ENCODE results near the gene HDAC8.
"Not testable (repeated sequence)": the region's sequence is repeated elsewhere in the genome, so short reads cannot be mapped to it uniquely, and the experiment has no call there.

Gene HDAC8

GRCh38 chrX:72372735-72373134 is 199.9 kb downstream of the HDAC8 start:
- no peak for DNase-seq (ENCODE audit: low spot score)

GRCh38 chrX:72371405-72371804 is 201.2 kb downstream of the HDAC8 start:
- DNase-seq (ENCODE audit: low spot score): no peak

GRCh38 chrX:72368796-72369195 is 203.8 kb downstream of the HDAC8 start:
- no peak for DNase-seq (ENCODE audit: low spot score)

GRCh38 chrX:72367516-72367915 is 205.1 kb downstream of the HDAC8 start:
- no peak for DNase-seq (ENCODE audit: low spot score)

GRCh38 chrX:72366701-72367454 is 205.8 kb downstream of the HDAC8 start:
- no peak for DNase-seq (ENCODE audit: low spot score)

- no peak for DNase-seq (ENCODE audit: low spot score)
Measured at GRCh38 chrX:72366178-72366577, 206.5 kb downstream of the HDAC8 start.

- DNase-seq (ENCODE audit: low spot score): no peak
Measured at GRCh38 chrX:72365126-72365525, 207.5 kb downstream of the HDAC8 start.

- no peak for DNase-seq (ENCODE audit: low spot score)
Measured at GRCh38 chrX:72360326-72360725, 212.3 kb downstream of the HDAC8 start.

GRCh38 chrX:72358313-72358712 is 214.3 kb downstream of the HDAC8 start:
- no peak for DNase-seq (ENCODE audit: low spot score)

GRCh38 chrX:72352786-72353185 is 219.9 kb downstream of the HDAC8 start:
- no peak for DNase-seq (ENCODE audit: low spot score)

- DNase-seq (ENCODE audit: low spot score): no peak
Measured at GRCh38 chrX:72351606-72352334, 220.9 kb downstream of the HDAC8 start.

- no peak for DNase-seq (ENCODE audit: low spot score)
Measured at GRCh38 chrX:72349190-72349589, 223.5 kb downstream of the HDAC8 start.

GRCh38 chrX:72348247-72348979 is 224.2 kb downstream of the HDAC8 start:
- no peak for DNase-seq (ENCODE audit: low spot score)

GRCh38 chrX:72347366-72347765 is 225.3 kb downstream of the HDAC8 start:
- no peak for DNase-seq (ENCODE audit: low spot score)

- DNase-seq (ENCODE audit: low spot score): no peak
Measured at GRCh38 chrX:72346302-72346949, 226.2 kb downstream of the HDAC8 start.

- DNase-seq (ENCODE audit: low spot score): no peak
Measured at GRCh38 chrX:72340626-72341025, 232.0 kb downstream of the HDAC8 start.

- DNase-seq (ENCODE audit: low spot score): no peak
Measured at GRCh38 chrX:72340041-72340440, 232.6 kb downstream of the HDAC8 start.

- DNase-seq (ENCODE audit: low spot score): no peak
Measured at GRCh38 chrX:72330131-72330530, 242.5 kb downstream of the HDAC8 start.

GRCh38 chrX:72326605-72327300 is 245.9 kb downstream of the HDAC8 start:
- no peak for DNase-seq (ENCODE audit: low spot score)

- DNase-seq (ENCODE audit: low spot score): not testable (repeated sequence)
Measured at GRCh38 chrX:72319651-72320050, 253.0 kb downstream of the HDAC8 start.

- no peak for DNase-seq (ENCODE audit: low spot score)
Measured at GRCh38 chrX:72317139-72317538, 255.5 kb downstream of the HDAC8 start.
